ENCODE results near the gene RGS9BP.
"Not testable (repeated sequence)": the region's sequence is repeated elsewhere in the genome, so short reads cannot be mapped to it uniquely, and the experiment has no call there.

RGS9BP gene

GRCh38 chr19:32651729-32652140 lies 23.9 kb upstream of the RGS9BP start:
- no peak overlapping the region for H3K9ac ChIP-seq (ENCODE audit: low read length)
- no peaks in the 10 kb centered on the region for H3K27me3 ChIP-seq (ENCODE audit: control insufficient read depth, insufficient read depth, low read length)
- H3K4me3 ChIP-seq (ENCODE audit: low read length): no peak overlapping the region
- H3K9me3 ChIP-seq (ENCODE audit: control insufficient read depth, low read length): no peaks in the 10 kb centered on the region
- H3K36me3 ChIP-seq (ENCODE audit: control insufficient read depth, insufficient read depth, low read length): no peaks in the 10 kb centered on the region
- H3K4me1 ChIP-seq (ENCODE audit: control insufficient read depth, insufficient read depth, low read length): peaks cover 4% of the 10 kb centered on the region

GRCh38 chr19:32652331-32652730 lies 23.3 kb upstream of the RGS9BP start:
- not testable (repeated sequence) for H3K9me3 ChIP-seq (ENCODE audit: control insufficient read depth, low read length); H3K9ac ChIP-seq (ENCODE audit: low read length); H3K4me1 ChIP-seq (ENCODE audit: control insufficient read depth, insufficient read depth, low read length); H3K4me3 ChIP-seq (ENCODE audit: low read length); H3K36me3 ChIP-seq (ENCODE audit: control insufficient read depth, insufficient read depth, low read length); H3K27me3 ChIP-seq (ENCODE audit: control insufficient read depth, insufficient read depth, low read length)

GRCh38 chr19:32652894-32653598 lies 22.6 kb upstream of the RGS9BP start:
- Histone ChIP-seq H3K9me3 (ENCODE audit: control insufficient read depth, low read length) (no peaks in the 10 kb centered on the region), H3K9ac (ENCODE audit: low read length) (no peak overlapping the region), H3K4me1 (ENCODE audit: control insufficient read depth, insufficient read depth, low read length) (peaks cover 4% of the 10 kb centered on the region), H3K4me3 (ENCODE audit: low read length) (no peak overlapping the region), H3K36me3 (ENCODE audit: control insufficient read depth, insufficient read depth, low read length) (no peaks in the 10 kb centered on the region), H3K27me3 (ENCODE audit: control insufficient read depth, insufficient read depth, low read length) (no peaks in the 10 kb centered on the region)

GRCh38 chr19:32653599-32653915 lies 22.1 kb upstream of the RGS9BP start:
- H3K4me1 ChIP-seq (ENCODE audit: control insufficient read depth, insufficient read depth, low read length): peaks cover 4% of the 10 kb centered on the region
- H3K9ac ChIP-seq (ENCODE audit: low read length): no peak overlapping the region
- no peaks in the 10 kb centered on the region for H3K36me3 ChIP-seq (ENCODE audit: control insufficient read depth, insufficient read depth, low read length)
- no peaks in the 10 kb centered on the region for H3K27me3 ChIP-seq (ENCODE audit: control insufficient read depth, insufficient read depth, low read length)
- no peaks in the 10 kb centered on the region for H3K9me3 ChIP-seq (ENCODE audit: control insufficient read depth, low read length)
- no peak overlapping the region for H3K4me3 ChIP-seq (ENCODE audit: low read length)

- H3K9me3 ChIP-seq (ENCODE audit: control insufficient read depth, low read length); H3K36me3 ChIP-seq (ENCODE audit: control insufficient read depth, insufficient read depth, low read length); H3K27me3 ChIP-seq (ENCODE audit: control insufficient read depth, insufficient read depth, low read length); H3K4me1 ChIP-seq (ENCODE audit: control insufficient read depth, insufficient read depth, low read length); H3K9ac ChIP-seq (ENCODE audit: low read length); H3K4me3 ChIP-seq (ENCODE audit: low read length): not testable (repeated sequence)
These were observed 19.3 kb upstream of the RGS9BP start for GRCh38 chr19:32656379-32656778.

GRCh38 chr19:32658075-32658474 lies 17.6 kb upstream of the RGS9BP start:
- H3K4me1 ChIP-seq (ENCODE audit: control insufficient read depth, insufficient read depth, low read length): peaks cover 1% of the 10 kb centered on the region
- no peak overlapping the region for H3K4me3 ChIP-seq (ENCODE audit: low read length)
- no peak overlapping the region for H3K9ac ChIP-seq (ENCODE audit: low read length)
- no peaks in the 10 kb centered on the region for H3K27me3 ChIP-seq (ENCODE audit: control insufficient read depth, insufficient read depth, low read length)
- no peaks in the 10 kb centered on the region for H3K36me3 ChIP-seq (ENCODE audit: control insufficient read depth, insufficient read depth, low read length)
- H3K9me3 ChIP-seq (ENCODE audit: control insufficient read depth, low read length): no peaks in the 10 kb centered on the region

GRCh38 chr19:32658527-32658926 lies 17.1 kb upstream of the RGS9BP start:
- Histone ChIP-seq H3K9ac (ENCODE audit: low read length) (no peak overlapping the region), H3K4me3 (ENCODE audit: low read length) (no peak overlapping the region), H3K36me3 (ENCODE audit: control insufficient read depth, insufficient read depth, low read length) (no peaks in the 10 kb centered on the region), H3K27me3 (ENCODE audit: control insufficient read depth, insufficient read depth, low read length) (no peaks in the 10 kb centered on the region), H3K9me3 (ENCODE audit: control insufficient read depth, low read length) (no peaks in the 10 kb centered on the region), H3K4me1 (ENCODE audit: control insufficient read depth, insufficient read depth, low read length) (no peaks in the 10 kb centered on the region)

GRCh38 chr19:32661318-32661717 lies 14.3 kb upstream of the RGS9BP start:
- Histone ChIP-seq H3K36me3 (ENCODE audit: control insufficient read depth, insufficient read depth, low read length) (no peaks in the 10 kb centered on the region), H3K4me1 (ENCODE audit: control insufficient read depth, insufficient read depth, low read length) (no peaks in the 10 kb centered on the region), H3K27me3 (ENCODE audit: control insufficient read depth, insufficient read depth, low read length) (no peaks in the 10 kb centered on the region), H3K9me3 (ENCODE audit: control insufficient read depth, low read length) (no peaks in the 10 kb centered on the region), H3K4me3 (ENCODE audit: low read length) (no peak overlapping the region), H3K9ac (ENCODE audit: low read length) (no peak overlapping the region)

- Histone ChIP-seq H3K27me3 (ENCODE audit: control insufficient read depth, insufficient read depth, low read length) (no peaks in the 10 kb centered on the region), H3K4me3 (ENCODE audit: low read length) (no peak overlapping the region), H3K9ac (ENCODE audit: low read length) (no peak overlapping the region), H3K36me3 (ENCODE audit: control insufficient read depth, insufficient read depth, low read length) (no peaks in the 10 kb centered on the region), H3K4me1 (ENCODE audit: control insufficient read depth, insufficient read depth, low read length) (no peaks in the 10 kb centered on the region), H3K9me3 (ENCODE audit: control insufficient read depth, low read length) (no peaks in the 10 kb centered on the region)
These were observed 13.5 kb upstream of the RGS9BP start for GRCh38 chr19:32662186-32662585.

- Histone ChIP-seq H3K9me3 (ENCODE audit: control insufficient read depth, low read length) (no peaks in the 10 kb centered on the region), H3K9ac (ENCODE audit: low read length) (no peak overlapping the region)
These were observed 9.6 kb upstream of the RGS9BP start for GRCh38 chr19:32666084-32666483.

GRCh38 chr19:32669310-32669709 lies 6.3 kb upstream of the RGS9BP start:
- peaks cover 3% of the 10 kb centered on the region for H3K27me3 ChIP-seq (ENCODE audit: control insufficient read depth, insufficient read depth, low read length)
- H3K4me3 ChIP-seq (ENCODE audit: low read length): no peak overlapping the region
- H3K36me3 ChIP-seq (ENCODE audit: control insufficient read depth, insufficient read depth, low read length): no peaks in the 10 kb centered on the region
- H3K4me1 ChIP-seq (ENCODE audit: control insufficient read depth, insufficient read depth, low read length): peaks cover 20% of the 10 kb centered on the region
- H3K9me3 ChIP-seq (ENCODE audit: control insufficient read depth, low read length): no peaks in the 10 kb centered on the region
- no peak overlapping the region for H3K9ac ChIP-seq (ENCODE audit: low read length)

More at GRCh38 chr19:32666084-32666483, 9.6 kb upstream of the RGS9BP start:
- peaks cover 12% of the 10 kb centered on the region for H3K4me1 ChIP-seq (ENCODE audit: control insufficient read depth, insufficient read depth, low read length)
- no peaks in the 10 kb centered on the region for H3K27me3 ChIP-seq (ENCODE audit: control insufficient read depth, insufficient read depth, low read length)
- no peak overlapping the region for H3K4me3 ChIP-seq (ENCODE audit: low read length)
- H3K36me3 ChIP-seq (ENCODE audit: control insufficient read depth, insufficient read depth, low read length): no peaks in the 10 kb centered on the region

- H3K4me3 ChIP-seq (ENCODE audit: low read length): no peak overlapping the region
- H3K9ac ChIP-seq (ENCODE audit: low read length): no peak overlapping the region
- H3K36me3 ChIP-seq (ENCODE audit: control insufficient read depth, insufficient read depth, low read length): no peaks in the 10 kb centered on the region
- no peaks in the 10 kb centered on the region for H3K9me3 ChIP-seq (ENCODE audit: control insufficient read depth, low read length)
- peaks cover 20% of the 10 kb centered on the region for H3K27me3 ChIP-seq (ENCODE audit: control insufficient read depth, insufficient read depth, low read length)
- peaks cover 33% of the 10 kb centered on the region for H3K4me1 ChIP-seq (ENCODE audit: control insufficient read depth, insufficient read depth, low read length)
These were observed 3.6 kb upstream of the RGS9BP start for GRCh38 chr19:32671883-32672593.

All from mucosa of stomach (tissue), 1 donor.